GM23338 (cell line): ENCODE data around the gene IL4I1. TPM values are rescaled to one million over a fixed set of nuclear protein-coding genes. Genes with fewer than 3 reads are reported as not detected.
A peak's percentile ranks its signal among the peaks of the same experiment; 100 is the strongest.

Experiments
- ATAC-seq: fragments of 200-7000 bp; cut with Tn5 transposase; 3 replicates; pipeline ENCODE4 v1.9.1; 2020
- DNase-seq: peaks from one replicate; pipeline ENCODE4 v3.0.0-alpha.2; 2015; ENCODE audit warnings: low spot score
- H2AFZ ChIP-seq: fragments of 200-600 bp; sonication (generic); 2 replicates; pipeline ENCODE4 v1.8.0; 2016; ENCODE audit warnings: antibody characterized with exemption, mild to moderate bottlenecking, moderate library complexity
- H3F3A ChIP-seq: fragments of 200-600 bp; sonication (generic); replicated peaks from 2 replicates; pipeline ENCODE4 v1.8.0; 2017; ENCODE audit warnings: antibody characterized with exemption, mixed run types, low read depth
- H3K27ac ChIP-seq: fragments of 200-600 bp; sonication (generic); 2 replicates; pipeline ENCODE4 v1.6.1; 2016; ENCODE audit warnings: low read depth
- H3K27me3 ChIP-seq: fragments of 200-600 bp; sonication (generic); 2 replicates; pipeline ENCODE4 v1.8.0; 2016; ENCODE audit warnings: mild to moderate bottlenecking, mixed run types, moderate library complexity; ENCODE audit not compliant: insufficient read depth
- H3K36me3 ChIP-seq: fragments of 200-600 bp; sonication (generic); 2 replicates; pipeline ENCODE4 v1.8.0; 2016; ENCODE audit warnings: mild to moderate bottlenecking; ENCODE audit not compliant: insufficient read depth
- H3K4me1 ChIP-seq: fragments of 200-600 bp; sonication (generic); 2 replicates; pipeline ENCODE4 v1.8.0; 2016; ENCODE audit warnings: mild to moderate bottlenecking, moderate library complexity; ENCODE audit not compliant: insufficient read depth
- H3K4me2 ChIP-seq: fragments of 200-600 bp; sonication (generic); 2 replicates; pipeline ENCODE4 v1.7.1; 2017; ENCODE audit warnings: mixed run types
- H3K4me3 ChIP-seq: fragments of 200-600 bp; sonication (generic); 2 replicates; pipeline ENCODE4 v1.6.1; 2016; ENCODE audit warnings: mixed run types
- H3K79me2 ChIP-seq: fragments of 200-600 bp; sonication (generic); replicated peaks from 2 replicates; pipeline ENCODE4 v1.8.0; 2017; ENCODE audit warnings: mild to moderate bottlenecking; ENCODE audit not compliant: insufficient read depth
- H3K9me2 ChIP-seq: fragments of 200-600 bp; sonication (generic); 2 replicates; pipeline ENCODE4 v1.8.0; 2017; ENCODE audit not compliant: insufficient read depth
- H4K20me1 ChIP-seq: fragments of 200-600 bp; sonication (generic); replicated peaks from 2 replicates; pipeline ENCODE4 v1.8.0; 2017; ENCODE audit warnings: mild to moderate bottlenecking; ENCODE audit not compliant: insufficient read depth
- H3K27ac Mint-ChIP-seq: 2 replicates; pipeline ENCODE4 v1.8.0; 2020; ENCODE audit warnings: inconsistent platforms, mild to moderate bottlenecking, moderate library complexity, mixed read lengths
- H3K27me3 Mint-ChIP-seq: 3 replicates; pipeline ENCODE4 v1.8.0; 2022; ENCODE audit warnings: low read depth, mild to moderate bottlenecking, moderate library complexity, mixed read lengths, inconsistent platforms; ENCODE audit not compliant: insufficient read depth, poor library complexity
- H3K36me3 Mint-ChIP-seq: 3 replicates; pipeline ENCODE4 v1.8.0; 2021; ENCODE audit warnings: low read depth, mild to moderate bottlenecking, inconsistent platforms, moderate library complexity, mixed read lengths
- H3K4me1 Mint-ChIP-seq: 3 replicates; pipeline ENCODE4 v1.8.0; 2020; ENCODE audit warnings: mild to moderate bottlenecking, inconsistent platforms, mixed read lengths
- H3K4me3 Mint-ChIP-seq: 3 replicates; pipeline ENCODE4 v1.8.0; 2021; ENCODE audit warnings: moderate library complexity, mild to moderate bottlenecking, inconsistent platforms, mixed read lengths
- H3K9me3 Mint-ChIP-seq: 3 replicates; pipeline ENCODE4 v1.8.0; 2020; ENCODE audit warnings: moderate library complexity, mild to moderate bottlenecking, inconsistent platforms, mixed read lengths
- CTCF ChIP-seq, 2 experiments: fragments of 200-600 bp in 1 of 2; sonication (generic) in 1 of 2; conservative IDR thresholded peaks; 2 replicates each; pipeline versions ENCODE4 v1.5.1 to v1.6.1; 2016 to 2017; ENCODE audit warnings: antibody characterized with exemption in 2 of 2, low read depth in 2 of 2, mild to moderate bottlenecking in 2 of 2, moderate library complexity in 1 of 2
- EZH2phosphoT487 ChIP-seq: fragments of 200-600 bp; sonication (generic); IDR thresholded peaks from one replicate; pipeline ENCODE4 v1.8.1; 2018; ENCODE audit warnings: antibody characterized with exemption; ENCODE audit not compliant: unreplicated experiment
- JUNB ChIP-seq: IDR thresholded peaks from one replicate; pipeline ENCODE4 v1.6.1; 2016; ENCODE audit warnings: antibody characterized with exemption; ENCODE audit not compliant: unreplicated experiment
- POLR2AphosphoS5 ChIP-seq: IDR thresholded peaks from 2 replicates; pipeline ENCODE4 v1.6.1; 2016; ENCODE audit warnings: antibody characterized with exemption, low read depth
- ZNF331 ChIP-seq: fragments of 250-450 bp; sonication (Bioruptor Pico); IDR thresholded peaks from 2 replicates; pipeline ENCODE4 v1.5.0; 2020; ENCODE audit warnings: low read depth, mild to moderate bottlenecking, moderate library complexity
- polyA plus RNA-seq: library from polyadenylated mRNA; unstranded; fragments of >200 nt; fragmentation: Nextera tagmentation; extraction: Ambion mirVana; gene quantifications from 2 replicates; pipeline ENCODE4 v1.2.1, GENCODE V29; 2016
- total RNA-seq: library from RNA; depleted of rRNA; stranded (reverse); fragments of >200 nt; shearing (Covaris generic); gene quantifications from 2 replicates; pipeline ENCODE4 v1.2.3, GENCODE V29; 2014
- TF ChIP-seq, protein P1 (sequence below): fragments of 250-450 bp; sonication (Bioruptor Pico); IDR thresholded peaks from 2 replicates; pipeline ENCODE4 v1.5.0; 2020; ENCODE audit warnings: mild to moderate bottlenecking, moderate library complexity
- TF ChIP-seq, protein P2 (sequence below): IDR thresholded peaks from 2 replicates; pipeline ENCODE4 v1.6.1; 2016; ENCODE audit warnings: antibody characterized with exemption
- TF ChIP-seq, protein P3 (sequence below): IDR thresholded peaks from one replicate; pipeline ENCODE4 v1.6.1; 2018; ENCODE audit warnings: antibody characterized with exemption; ENCODE audit not compliant: unreplicated experiment

The IL4I1 gene
- total and polyA plus RNA-seq, 2 experiments from 2014 or later: 0.60 to 0.69 TPM

DNA sequence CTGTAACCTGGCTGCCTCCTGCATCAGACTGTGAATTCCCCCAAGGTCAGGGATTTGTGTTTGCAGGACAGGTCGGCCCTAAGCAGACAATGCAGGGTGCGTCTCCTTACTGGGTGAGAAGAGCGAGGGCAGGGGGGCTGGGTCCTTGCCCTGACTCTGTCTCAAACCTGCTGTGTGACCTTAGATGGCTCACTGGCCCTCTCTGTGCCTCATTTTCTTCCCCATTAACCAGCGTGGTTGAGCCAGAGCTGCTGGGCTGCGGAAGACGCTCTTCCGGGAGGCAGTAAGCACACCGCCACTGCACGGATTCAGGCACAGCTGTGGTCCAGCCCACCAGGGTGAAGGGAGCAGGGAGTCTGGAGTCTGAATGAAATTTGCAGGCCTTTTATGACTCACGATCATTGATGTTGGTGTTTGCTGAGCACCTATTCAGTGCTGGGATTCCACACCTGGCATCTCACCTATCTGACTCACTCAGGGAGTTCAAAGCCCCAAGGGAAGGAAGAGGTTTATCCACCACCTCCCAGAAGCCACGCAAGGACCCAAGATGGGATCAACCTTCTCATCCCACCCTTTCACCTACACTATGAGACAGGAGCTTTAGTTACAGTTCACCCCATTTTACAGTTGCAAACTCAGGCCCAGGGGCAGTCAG, 22.1 kb downstream of the IL4I1 start:
- no peak overlapping the region; the same call in 1 of the 3 replicates for H3K4me3 Mint-ChIP-seq
- Histone ChIP-seq H4K20me1 (no peaks in the 10 kb centered on the region; the same call in 1 of the 2 replicates), H3K36me3 (0 out of 2 replicates have a peak, but pooled peaks cover 8% of the 10 kb centered on the region), H3K27me3 (no peaks in the 10 kb centered on the region), H3F3A (peaks cover 21% of the 10 kb centered on the region; the same call in 1 of the 2 replicates), H3K4me1 (peaks cover 22% of the 10 kb centered on the region; the same call in 1 of the 2 replicates), H3K27ac (no peak overlapping the region), H2AFZ (no peak overlapping the region), H3K9me2 (no peaks in the 10 kb centered on the region), H3K79me2 (peaks cover 32% of the 10 kb centered on the region), H3K4me2 (peak overlapping the region; percentile 95), H3K4me3 (no peak overlapping the region; the same call in 1 of the 2 replicates)
- H3K27ac Mint-ChIP-seq: no peak overlapping the region; the same call in 1 of the 2 replicates
- H3K4me1 Mint-ChIP-seq: peaks cover 30% of the 10 kb centered on the region
- TF ChIP-seq CTCF (conservative IDR thresholded peaks at IDR 0.05; ENCODE audit: low read depth in 2 of 2) (no peak), POLR2AphosphoS5 (no peak), ZNF331 (CRISPR knock-in tag) (no peak), JUNB (no peak), EZH2phosphoT487 (no peak)
- TF ChIP-seq, protein P1, sequence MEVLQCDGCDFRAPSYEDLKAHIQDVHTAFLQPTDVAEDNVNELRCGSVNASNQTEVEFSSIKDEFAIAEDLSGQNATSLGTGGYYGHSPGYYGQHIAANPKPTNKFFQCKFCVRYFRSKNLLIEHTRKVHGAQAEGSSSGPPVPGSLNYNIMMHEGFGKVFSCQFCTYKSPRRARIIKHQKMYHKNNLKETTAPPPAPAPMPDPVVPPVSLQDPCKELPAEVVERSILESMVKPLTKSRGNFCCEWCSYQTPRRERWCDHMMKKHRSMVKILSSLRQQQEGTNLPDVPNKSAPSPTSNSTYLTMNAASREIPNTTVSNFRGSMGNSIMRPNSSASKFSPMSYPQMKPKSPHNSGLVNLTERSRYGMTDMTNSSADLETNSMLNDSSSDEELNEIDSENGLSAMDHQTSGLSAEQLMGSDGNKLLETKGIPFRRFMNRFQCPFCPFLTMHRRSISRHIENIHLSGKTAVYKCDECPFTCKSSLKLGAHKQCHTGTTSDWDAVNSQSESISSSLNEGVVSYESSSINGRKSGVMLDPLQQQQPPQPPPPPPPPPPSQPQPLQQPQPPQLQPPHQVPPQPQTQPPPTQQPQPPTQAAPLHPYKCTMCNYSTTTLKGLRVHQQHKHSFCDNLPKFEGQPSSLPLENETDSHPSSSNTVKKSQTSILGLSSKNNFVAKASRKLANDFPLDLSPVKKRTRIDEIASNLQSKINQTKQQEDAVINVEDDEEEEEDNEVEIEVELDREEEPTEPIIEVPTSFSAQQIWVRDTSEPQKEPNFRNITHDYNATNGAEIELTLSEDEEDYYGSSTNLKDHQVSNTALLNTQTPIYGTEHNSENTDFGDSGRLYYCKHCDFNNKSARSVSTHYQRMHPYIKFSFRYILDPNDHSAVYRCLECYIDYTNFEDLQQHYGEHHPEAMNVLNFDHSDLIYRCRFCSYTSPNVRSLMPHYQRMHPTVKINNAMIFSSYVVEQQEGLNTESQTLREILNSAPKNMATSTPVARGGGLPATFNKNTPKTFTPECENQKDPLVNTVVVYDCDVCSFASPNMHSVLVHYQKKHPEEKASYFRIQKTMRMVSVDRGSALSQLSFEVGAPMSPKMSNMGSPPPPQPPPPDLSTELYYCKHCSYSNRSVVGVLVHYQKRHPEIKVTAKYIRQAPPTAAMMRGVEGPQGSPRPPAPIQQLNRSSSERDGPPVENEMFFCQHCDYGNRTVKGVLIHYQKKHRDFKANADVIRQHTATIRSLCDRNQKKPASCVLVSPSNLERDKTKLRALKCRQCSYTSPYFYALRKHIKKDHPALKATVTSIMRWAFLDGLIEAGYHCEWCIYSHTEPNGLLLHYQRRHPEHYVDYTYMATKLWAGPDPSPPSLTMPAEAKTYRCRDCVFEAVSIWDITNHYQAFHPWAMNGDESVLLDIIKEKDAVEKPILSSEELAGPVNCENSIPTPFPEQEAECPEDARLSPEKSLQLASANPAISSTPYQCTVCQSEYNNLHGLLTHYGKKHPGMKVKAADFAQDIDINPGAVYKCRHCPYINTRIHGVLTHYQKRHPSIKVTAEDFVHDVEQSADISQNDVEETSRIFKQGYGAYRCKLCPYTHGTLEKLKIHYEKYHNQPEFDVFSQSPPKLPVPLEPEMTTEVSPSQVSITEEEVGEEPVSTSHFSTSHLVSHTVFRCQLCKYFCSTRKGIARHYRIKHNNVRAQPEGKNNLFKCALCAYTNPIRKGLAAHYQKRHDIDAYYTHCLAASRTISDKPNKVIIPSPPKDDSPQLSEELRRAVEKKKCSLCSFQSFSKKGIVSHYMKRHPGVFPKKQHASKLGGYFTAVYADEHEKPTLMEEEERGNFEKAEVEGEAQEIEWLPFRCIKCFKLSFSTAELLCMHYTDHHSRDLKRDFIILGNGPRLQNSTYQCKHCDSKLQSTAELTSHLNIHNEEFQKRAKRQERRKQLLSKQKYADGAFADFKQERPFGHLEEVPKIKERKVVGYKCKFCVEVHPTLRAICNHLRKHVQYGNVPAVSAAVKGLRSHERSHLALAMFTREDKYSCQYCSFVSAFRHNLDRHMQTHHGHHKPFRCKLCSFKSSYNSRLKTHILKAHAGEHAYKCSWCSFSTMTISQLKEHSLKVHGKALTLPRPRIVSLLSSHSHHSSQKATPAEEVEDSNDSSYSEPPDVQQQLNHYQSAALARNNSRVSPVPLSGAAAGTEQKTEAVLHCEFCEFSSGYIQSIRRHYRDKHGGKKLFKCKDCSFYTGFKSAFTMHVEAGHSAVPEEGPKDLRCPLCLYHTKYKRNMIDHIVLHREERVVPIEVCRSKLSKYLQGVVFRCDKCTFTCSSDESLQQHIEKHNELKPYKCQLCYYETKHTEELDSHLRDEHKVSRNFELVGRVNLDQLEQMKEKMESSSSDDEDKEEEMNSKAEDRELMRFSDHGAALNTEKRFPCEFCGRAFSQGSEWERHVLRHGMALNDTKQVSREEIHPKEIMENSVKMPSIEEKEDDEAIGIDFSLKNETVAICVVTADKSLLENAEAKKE (CRISPR knock-in tag): no peak
- TF ChIP-seq, protein P2, sequence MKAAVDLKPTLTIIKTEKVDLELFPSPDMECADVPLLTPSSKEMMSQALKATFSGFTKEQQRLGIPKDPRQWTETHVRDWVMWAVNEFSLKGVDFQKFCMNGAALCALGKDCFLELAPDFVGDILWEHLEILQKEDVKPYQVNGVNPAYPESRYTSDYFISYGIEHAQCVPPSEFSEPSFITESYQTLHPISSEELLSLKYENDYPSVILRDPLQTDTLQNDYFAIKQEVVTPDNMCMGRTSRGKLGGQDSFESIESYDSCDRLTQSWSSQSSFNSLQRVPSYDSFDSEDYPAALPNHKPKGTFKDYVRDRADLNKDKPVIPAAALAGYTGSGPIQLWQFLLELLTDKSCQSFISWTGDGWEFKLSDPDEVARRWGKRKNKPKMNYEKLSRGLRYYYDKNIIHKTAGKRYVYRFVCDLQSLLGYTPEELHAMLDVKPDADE: no peak
- TF ChIP-seq, protein P3, sequence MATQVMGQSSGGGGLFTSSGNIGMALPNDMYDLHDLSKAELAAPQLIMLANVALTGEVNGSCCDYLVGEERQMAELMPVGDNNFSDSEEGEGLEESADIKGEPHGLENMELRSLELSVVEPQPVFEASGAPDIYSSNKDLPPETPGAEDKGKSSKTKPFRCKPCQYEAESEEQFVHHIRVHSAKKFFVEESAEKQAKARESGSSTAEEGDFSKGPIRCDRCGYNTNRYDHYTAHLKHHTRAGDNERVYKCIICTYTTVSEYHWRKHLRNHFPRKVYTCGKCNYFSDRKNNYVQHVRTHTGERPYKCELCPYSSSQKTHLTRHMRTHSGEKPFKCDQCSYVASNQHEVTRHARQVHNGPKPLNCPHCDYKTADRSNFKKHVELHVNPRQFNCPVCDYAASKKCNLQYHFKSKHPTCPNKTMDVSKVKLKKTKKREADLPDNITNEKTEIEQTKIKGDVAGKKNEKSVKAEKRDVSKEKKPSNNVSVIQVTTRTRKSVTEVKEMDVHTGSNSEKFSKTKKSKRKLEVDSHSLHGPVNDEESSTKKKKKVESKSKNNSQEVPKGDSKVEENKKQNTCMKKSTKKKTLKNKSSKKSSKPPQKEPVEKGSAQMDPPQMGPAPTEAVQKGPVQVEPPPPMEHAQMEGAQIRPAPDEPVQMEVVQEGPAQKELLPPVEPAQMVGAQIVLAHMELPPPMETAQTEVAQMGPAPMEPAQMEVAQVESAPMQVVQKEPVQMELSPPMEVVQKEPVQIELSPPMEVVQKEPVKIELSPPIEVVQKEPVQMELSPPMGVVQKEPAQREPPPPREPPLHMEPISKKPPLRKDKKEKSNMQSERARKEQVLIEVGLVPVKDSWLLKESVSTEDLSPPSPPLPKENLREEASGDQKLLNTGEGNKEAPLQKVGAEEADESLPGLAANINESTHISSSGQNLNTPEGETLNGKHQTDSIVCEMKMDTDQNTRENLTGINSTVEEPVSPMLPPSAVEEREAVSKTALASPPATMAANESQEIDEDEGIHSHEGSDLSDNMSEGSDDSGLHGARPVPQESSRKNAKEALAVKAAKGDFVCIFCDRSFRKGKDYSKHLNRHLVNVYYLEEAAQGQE: no peak
- peaks cover 18% of the 10 kb centered on the region for H3K27me3 Mint-ChIP-seq
- no peak for ATAC-seq
- no peak for DNase-seq
- no peaks in the 10 kb centered on the region; the same call in 2 of the 3 replicates for H3K9me3 Mint-ChIP-seq
- H3K36me3 Mint-ChIP-seq: peaks cover 29% of the 10 kb centered on the region
